NCI-H1930 (cell line): ENCODE data around the gene SNX1.
"Not testable (repeated sequence)": the region's sequence is repeated elsewhere in the genome, so short reads cannot be mapped to it uniquely, and the experiment has no call there.

Experiments used
- DNase-seq, 2 experiments: peaks; one replicate each; lab custom pipeline; 2025; lab: John Stamatoyannopoulos, UW

SNX1 gene

GRCh38 chr15:64095795-64096667 is at the start of gene SNX1:
Gene SNX1, plus strand, starts transcription at chr15:64095982. Its CDS starts 32 bp downstream, at chr15:64096014.
- peak; percentile 74 to 83 for DNase-seq

GRCh38 chr15:64046421-64047153 is 49.2 kb upstream of the SNX1 start, which contains the start of gene DAPK2:
Gene DAPK2, minus strand, starts transcription at chr15:64046485. Its CDS starts 6,224 bp downstream, at chr15:64040261.
- peak; percentile 10 to 61 for DNase-seq

GRCh38 chr15:64048781-64049460 is 46.9 kb upstream of the SNX1 start:
- no peak for DNase-seq

GRCh38 chr15:64050281-64051092 is 45.3 kb upstream of the SNX1 start:
- no peak for DNase-seq

- no peak for DNase-seq
Observed at GRCh38 chr15:64051093-64051402, 44.7 kb upstream of the SNX1 start.

GRCh38 chr15:64051407-64052259 is 44.1 kb upstream of the SNX1 start:
- DNase-seq: no peak

GRCh38 chr15:64052925-64053491 is 42.8 kb upstream of the SNX1 start:
- DNase-seq: no peak

- not testable (repeated sequence) for DNase-seq
Observed at GRCh38 chr15:64053674-64054073, 42.1 kb upstream of the SNX1 start.

- DNase-seq: no peak
Observed at GRCh38 chr15:64058279-64058678, 37.5 kb upstream of the SNX1 start.

- DNase-seq: not testable (repeated sequence)
Observed at GRCh38 chr15:64059104-64059503, 36.7 kb upstream of the SNX1 start.

GRCh38 chr15:64060716-64061115 is 35.1 kb upstream of the SNX1 start:
- no peak for DNase-seq

- no peak for DNase-seq
Observed at GRCh38 chr15:64066451-64066850, 29.3 kb upstream of the SNX1 start.

GRCh38 chr15:64067564-64068030 is 28.2 kb upstream of the SNX1 start:
- DNase-seq: peak; percentile 7 to 43

GRCh38 chr15:64068133-64068532 is 27.6 kb upstream of the SNX1 start:
- no peak for DNase-seq

- no peak for DNase-seq
Observed at GRCh38 chr15:64070106-64070505, 25.7 kb upstream of the SNX1 start.

- DNase-seq: no peak
Observed at GRCh38 chr15:64070965-64071851, 24.6 kb upstream of the SNX1 start.

GRCh38 chr15:64071931-64072765 is 23.6 kb upstream of the SNX1 start:
- DNase-seq: no peak

GRCh38 chr15:64072812-64073211 is 23.0 kb upstream of the SNX1 start:
- no peak for DNase-seq
